H9 (cell line): ENCODE results near the gene ARHGAP26. TPM values are rescaled to one million over a fixed set of nuclear protein-coding genes. Genes with fewer than 3 reads are reported as not detected.
"Not testable (repeated sequence)": the region's sequence is repeated elsewhere in the genome, so short reads cannot be mapped to it uniquely, and the experiment has no call there.

Source experiments
- DNase-seq: peaks from one replicate; pipeline ENCODE4 v3.0.0-alpha.2; 2017
- H2AFZ ChIP-seq: one replicate; pipeline ENCODE4 v1.6.1; 2013; ENCODE audit warnings: mild to moderate bottlenecking, low read length, control low read depth, moderate library complexity
- H2AK5ac ChIP-seq: 2 replicates; pipeline ENCODE4 v1.6.1; 2013; ENCODE audit warnings: low read length, control low read depth, mixed read lengths; ENCODE audit not compliant: insufficient read length
- H2BK120ac ChIP-seq: one replicate; pipeline ENCODE4 v1.6.1; 2013; ENCODE audit warnings: low read depth, mild to moderate bottlenecking, low read length, control low read depth, inconsistent platforms; ENCODE audit not compliant: poor library complexity, severe bottlenecking
- H2BK12ac ChIP-seq: 2 replicates; pipeline ENCODE4 v1.6.1; 2013; ENCODE audit warnings: low read length, control low read depth, mixed read lengths, low read depth; ENCODE audit not compliant: insufficient read length
- H2BK15ac ChIP-seq: 2 replicates; pipeline ENCODE4 v1.6.1; 2013; ENCODE audit warnings: low read depth, low read length, control low read depth
- H2BK20ac ChIP-seq: one replicate; pipeline ENCODE4 v1.6.1; 2013; ENCODE audit warnings: low read depth, mild to moderate bottlenecking, low read length, control low read depth, inconsistent platforms; ENCODE audit not compliant: poor library complexity, severe bottlenecking
- H2BK5ac ChIP-seq: 2 replicates; pipeline ENCODE4 v1.6.1; 2013; ENCODE audit warnings: low read length, control low read depth, mixed read lengths; ENCODE audit not compliant: insufficient read length
- H3K14ac ChIP-seq: 2 replicates; pipeline ENCODE4 v1.6.1; 2013; ENCODE audit warnings: low read length, control low read depth; ENCODE audit not compliant: insufficient read depth
- H3K18ac ChIP-seq: 2 replicates; pipeline ENCODE4 v1.6.1; 2013; ENCODE audit warnings: low read depth, mild to moderate bottlenecking, mixed read lengths, low read length, control low read depth; ENCODE audit not compliant: insufficient read length
- H3K23ac ChIP-seq: 2 replicates; pipeline ENCODE4 v1.6.1; 2013; ENCODE audit warnings: low read length, control low read depth, mixed read lengths, low read depth; ENCODE audit not compliant: insufficient read length
- H3K23me2 ChIP-seq: 2 replicates; pipeline ENCODE4 v1.6.1; 2013; ENCODE audit warnings: low read depth, mild to moderate bottlenecking, mixed read lengths, low read length, control low read depth; ENCODE audit not compliant: insufficient read length, poor library complexity, severe bottlenecking
- H3K27ac ChIP-seq: 2 replicates; pipeline ENCODE4 v1.5.1; 2013; ENCODE audit warnings: low read length, control low read depth, mixed read lengths, low read depth; ENCODE audit not compliant: insufficient read length
- H3K27me3 ChIP-seq: 2 replicates; pipeline ENCODE4 v1.6.1; 2013; ENCODE audit warnings: low read length, control low read depth, inconsistent platforms; ENCODE audit not compliant: insufficient read depth
- H3K4ac ChIP-seq: 2 replicates; pipeline ENCODE4 v1.6.1; 2013; ENCODE audit warnings: low read depth, mild to moderate bottlenecking, control low read depth, inconsistent platforms, low read length, moderate library complexity
- H3K4me1 ChIP-seq: 2 replicates; pipeline ENCODE4 v1.6.1; 2013; ENCODE audit warnings: low read length, control low read depth, inconsistent platforms; ENCODE audit not compliant: insufficient read depth
- H3K4me2 ChIP-seq: 2 replicates; pipeline ENCODE4 v1.6.1; 2013; ENCODE audit warnings: low read length, control low read depth, mixed read lengths; ENCODE audit not compliant: insufficient read length, insufficient read depth
- H3K56ac ChIP-seq: 2 replicates; pipeline ENCODE4 v1.6.1; 2013; ENCODE audit warnings: low read depth, mild to moderate bottlenecking, mixed read lengths, low read length, control low read depth; ENCODE audit not compliant: insufficient read length
- H3K79me1 ChIP-seq: 2 replicates; pipeline ENCODE4 v1.6.1; 2013; ENCODE audit warnings: low read depth, mild to moderate bottlenecking, moderate library complexity, low read length, control low read depth, inconsistent platforms; ENCODE audit not compliant: insufficient read depth, poor library complexity, severe bottlenecking
- H3K79me2 ChIP-seq: 2 replicates; pipeline ENCODE4 v1.6.1; 2013; ENCODE audit warnings: low read length, control low read depth, inconsistent platforms; ENCODE audit not compliant: insufficient read depth
- H3K9ac ChIP-seq: 2 replicates; pipeline ENCODE4 v1.6.1; 2013; ENCODE audit warnings: low read length, control low read depth, mixed read lengths; ENCODE audit not compliant: insufficient read length; ENCODE audit errors: extremely low read depth
- H3K9me3 ChIP-seq: one replicate; pipeline ENCODE4 v1.6.1; 2013; ENCODE audit warnings: low read depth, low read length, inconsistent platforms; ENCODE audit not compliant: control insufficient read depth
- H3T11ph ChIP-seq: one replicate; pipeline ENCODE4 v1.6.1; 2013; ENCODE audit warnings: mild to moderate bottlenecking, low read length, control low read depth, inconsistent platforms
- H4K20me1 ChIP-seq: one replicate; pipeline ENCODE4 v1.6.1; 2013; ENCODE audit not compliant: control insufficient read depth, insufficient read length, insufficient read depth
- H4K5ac ChIP-seq: 2 replicates; pipeline ENCODE4 v1.6.1; 2013; ENCODE audit warnings: low read depth, mild to moderate bottlenecking, mixed read lengths, low read length, control low read depth; ENCODE audit not compliant: insufficient read length
- H4K8ac ChIP-seq: replicated peaks from 2 replicates; pipeline ENCODE4 v1.6.1; 2013; ENCODE audit warnings: low read length, control low read depth, mixed read lengths, low read depth; ENCODE audit not compliant: insufficient read length
- H4K91ac ChIP-seq: 2 replicates; pipeline ENCODE4 v1.6.1; 2013; ENCODE audit warnings: low read depth, mild to moderate bottlenecking, moderate library complexity, mixed read lengths, low read length, control low read depth; ENCODE audit not compliant: insufficient read length
- H3K27ac Mint-ChIP-seq, 3 experiments: 2 replicates in 2 of 3; 3 replicates in 1 of 3; pipeline ENCODE4 v1.8.0; 2020 to 2021; ENCODE audit warnings: mixed read lengths in 3 of 3, mild to moderate bottlenecking in 1 of 3, moderate library complexity in 1 of 3
- H3K27me3 Mint-ChIP-seq: 2 replicates; pipeline ENCODE4 v1.8.0; 2021; ENCODE audit warnings: low read depth, mild to moderate bottlenecking, moderate library complexity, mixed read lengths
- H3K36me3 Mint-ChIP-seq, 3 experiments: 2 replicates in 2 of 3; 3 replicates in 1 of 3; pipeline ENCODE4 v1.8.0; 2020 to 2021; ENCODE audit warnings: low read depth in 3 of 3, mixed read lengths in 3 of 3; ENCODE audit not compliant: insufficient read depth in 1 of 3
- H3K4me1 Mint-ChIP-seq, 2 experiments: 2 replicates each; pipeline ENCODE4 v1.8.0; 2020; ENCODE audit warnings: mixed read lengths in 2 of 2
- H3K4me3 Mint-ChIP-seq, 2 experiments: 2 replicates in 1 of 2; 3 replicates in 1 of 2; pipeline ENCODE4 v1.8.0; 2020 to 2021; ENCODE audit warnings: mild to moderate bottlenecking in 2 of 2, mixed read lengths in 2 of 2, moderate library complexity in 1 of 2
- H3K9me3 Mint-ChIP-seq, 2 experiments: 2 replicates in 1 of 2; 3 replicates in 1 of 2; pipeline ENCODE4 v1.8.0; 2020; ENCODE audit warnings: mild to moderate bottlenecking in 2 of 2, mixed read lengths in 2 of 2, moderate library complexity in 1 of 2
- WGBS: extraction: QIAGEN DNeasy Blood & Tissue Kit; methylation state at CpG from one replicate; pipeline ENCODE4 v1.1.7; 2013; ENCODE audit warnings: missing lambda C conversion rate, low lambda C conversion rate, mixed read lengths; ENCODE audit not compliant: insufficient read length; ENCODE audit errors: extremely low coverage; 5-methylcytosine and 5-hydroxymethylcytosine counted together
- total RNA-seq: library from RNA; stranded (reverse); gene quantifications from 2 replicates; pipeline ENCODE4 v1.2.1, GENCODE V29; 2021
- TF ChIP-seq, protein P1 (sequence below): fragments of 200-600 bp; sonication (generic); conservative IDR thresholded peaks from 3 replicates; pipeline ENCODE4 v1.8.0; 2021; ENCODE audit warnings: antibody characterized with exemption, mild to moderate bottlenecking

Gene ARHGAP26
- total RNA-seq, 1 experiment from 2014 or later, result 13.8 TPM

DNA sequence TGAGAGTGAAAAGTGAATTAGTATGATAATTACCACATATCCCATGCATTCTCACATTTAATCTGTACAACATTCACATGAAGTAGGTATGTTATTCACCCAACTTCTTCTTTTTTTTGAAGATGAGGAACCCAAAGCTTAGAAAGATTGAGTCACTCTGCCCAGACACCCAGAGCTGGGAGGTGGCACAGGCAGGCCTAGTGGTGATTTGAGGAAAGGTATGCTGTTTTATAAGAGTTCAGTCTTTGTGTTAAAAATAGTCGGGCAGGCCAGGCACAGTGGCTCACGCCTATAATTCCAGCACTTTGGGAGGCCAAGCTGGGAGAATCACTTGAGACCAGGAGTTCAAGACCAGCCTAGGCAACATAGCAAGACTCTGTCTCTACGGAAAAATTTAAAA lies 348.0 kb downstream of the ARHGAP26 start:
- peak overlapping the region in 1 of 3 experiments; percentile 25; a peak in 1 of 7 replicates for H3K27ac Mint-ChIP-seq
- DNase-seq, result no peak

DNA sequence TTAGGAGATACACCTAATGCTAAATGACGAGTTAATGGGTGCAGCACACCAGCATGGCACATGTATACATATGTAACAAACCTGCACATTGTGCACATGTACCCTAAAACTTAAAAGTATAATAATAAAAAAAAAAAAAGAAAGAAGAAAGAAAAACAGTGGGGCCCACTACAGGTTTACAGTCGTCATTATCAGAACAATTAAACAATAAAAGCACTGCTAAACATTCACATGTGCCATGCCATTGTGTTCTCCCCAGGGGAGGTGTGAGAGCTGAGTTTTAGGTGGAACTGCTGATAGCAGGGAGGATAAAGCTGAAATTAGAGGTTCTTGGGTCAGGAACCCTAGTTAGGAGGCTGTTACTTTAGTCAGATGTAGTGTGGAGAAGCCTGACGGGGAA lies 348.6 kb downstream of the ARHGAP26 start:
- not testable (repeated sequence) for H3K23me2 ChIP-seq, H2BK15ac ChIP-seq, H2BK120ac ChIP-seq, H2BK20ac ChIP-seq, H2AK5ac ChIP-seq, H3K9me3 Mint-ChIP-seq, H3K9me3 ChIP-seq, H4K5ac ChIP-seq, H3K4me2 ChIP-seq, H3T11ph ChIP-seq, H3K79me1 ChIP-seq, H3K4me1 ChIP-seq, H4K20me1 ChIP-seq, H3K79me2 ChIP-seq, H3K4me3 Mint-ChIP-seq, H3K27ac ChIP-seq, H3K18ac ChIP-seq, H3K9ac ChIP-seq, H3K4ac ChIP-seq, H3K14ac ChIP-seq, DNase-seq, H3K23ac ChIP-seq, H2BK5ac ChIP-seq, H3K27me3 ChIP-seq, H3K56ac ChIP-seq, H3K27me3 Mint-ChIP-seq, H4K8ac ChIP-seq, H2BK12ac ChIP-seq, H4K91ac ChIP-seq, H2AFZ ChIP-seq
- Mint-ChIP-seq H3K36me3 (peaks cover 14 to 16% (median 16%) of the 10 kb centered on the region in 3 experiments), H3K27ac (peak overlapping the region; percentile 49 to 90 (median 73); a peak in 4 of 7 replicates), H3K4me1 (peaks cover 31 to 42% of the 10 kb centered on the region in 2 experiments)
- WGBS, result no CpG with 5 or more reads among the region's 3 CpGs

More for the DNA sequence above, 348.0 kb downstream of the ARHGAP26 start:
- H2AK5ac ChIP-seq, result no peak overlapping the region
- no peak overlapping the region for H2BK15ac ChIP-seq
- H2BK20ac ChIP-seq, result no peak overlapping the region
- no peaks in the 10 kb centered on the region for H3K9me3 ChIP-seq
- no peak overlapping the region for H2BK12ac ChIP-seq
- Mint-ChIP-seq H3K27me3 (no peaks in the 10 kb centered on the region), H3K4me3 (no peak overlapping the region), H3K36me3 (peaks cover 14 to 16% (median 16%) of the 10 kb centered on the region in 3 experiments), H3K4me1 (peaks cover 31 to 42% of the 10 kb centered on the region in 2 experiments), H3K9me3 (peaks cover 3 to 8% of the 10 kb centered on the region in 2 experiments; a peak in 2 of 5 replicates)
- H3K18ac ChIP-seq, result no peak overlapping the region
- H3K9ac ChIP-seq, result no peak overlapping the region
- no peaks in the 10 kb centered on the region for H4K20me1 ChIP-seq
- no peaks in the 10 kb centered on the region for H3K23me2 ChIP-seq
- no peak overlapping the region for H3K14ac ChIP-seq
- H3K4ac ChIP-seq, result no peak overlapping the region
- no peak overlapping the region for H4K5ac ChIP-seq
- H3K79me2 ChIP-seq, result no peaks in the 10 kb centered on the region
- H3K4me2 ChIP-seq, result no peak overlapping the region
- WGBS, result no CpG with 5 or more reads among the region's 3 CpGs
- H3K27me3 ChIP-seq, result no peaks in the 10 kb centered on the region
- no peak overlapping the region for H3K27ac ChIP-seq
- H2BK120ac ChIP-seq, result no peak overlapping the region
- H3K56ac ChIP-seq, result no peak overlapping the region
- H4K91ac ChIP-seq, result no peak overlapping the region
- no peak overlapping the region for H2BK5ac ChIP-seq
- peaks cover 9% of the 10 kb centered on the region for H3K4me1 ChIP-seq
- no peak overlapping the region for H4K8ac ChIP-seq
- TF ChIP-seq, protein P1, sequence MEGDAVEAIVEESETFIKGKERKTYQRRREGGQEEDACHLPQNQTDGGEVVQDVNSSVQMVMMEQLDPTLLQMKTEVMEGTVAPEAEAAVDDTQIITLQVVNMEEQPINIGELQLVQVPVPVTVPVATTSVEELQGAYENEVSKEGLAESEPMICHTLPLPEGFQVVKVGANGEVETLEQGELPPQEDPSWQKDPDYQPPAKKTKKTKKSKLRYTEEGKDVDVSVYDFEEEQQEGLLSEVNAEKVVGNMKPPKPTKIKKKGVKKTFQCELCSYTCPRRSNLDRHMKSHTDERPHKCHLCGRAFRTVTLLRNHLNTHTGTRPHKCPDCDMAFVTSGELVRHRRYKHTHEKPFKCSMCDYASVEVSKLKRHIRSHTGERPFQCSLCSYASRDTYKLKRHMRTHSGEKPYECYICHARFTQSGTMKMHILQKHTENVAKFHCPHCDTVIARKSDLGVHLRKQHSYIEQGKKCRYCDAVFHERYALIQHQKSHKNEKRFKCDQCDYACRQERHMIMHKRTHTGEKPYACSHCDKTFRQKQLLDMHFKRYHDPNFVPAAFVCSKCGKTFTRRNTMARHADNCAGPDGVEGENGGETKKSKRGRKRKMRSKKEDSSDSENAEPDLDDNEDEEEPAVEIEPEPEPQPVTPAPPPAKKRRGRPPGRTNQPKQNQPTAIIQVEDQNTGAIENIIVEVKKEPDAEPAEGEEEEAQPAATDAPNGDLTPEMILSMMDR, result no peak
- H3T11ph ChIP-seq, result no peak overlapping the region
- no peak overlapping the region for H2AFZ ChIP-seq
- no peaks in the 10 kb centered on the region for H3K79me1 ChIP-seq
- no peak overlapping the region for H3K23ac ChIP-seq
